ENCODE measurements around the gene AURKAIP1.

DNA sequence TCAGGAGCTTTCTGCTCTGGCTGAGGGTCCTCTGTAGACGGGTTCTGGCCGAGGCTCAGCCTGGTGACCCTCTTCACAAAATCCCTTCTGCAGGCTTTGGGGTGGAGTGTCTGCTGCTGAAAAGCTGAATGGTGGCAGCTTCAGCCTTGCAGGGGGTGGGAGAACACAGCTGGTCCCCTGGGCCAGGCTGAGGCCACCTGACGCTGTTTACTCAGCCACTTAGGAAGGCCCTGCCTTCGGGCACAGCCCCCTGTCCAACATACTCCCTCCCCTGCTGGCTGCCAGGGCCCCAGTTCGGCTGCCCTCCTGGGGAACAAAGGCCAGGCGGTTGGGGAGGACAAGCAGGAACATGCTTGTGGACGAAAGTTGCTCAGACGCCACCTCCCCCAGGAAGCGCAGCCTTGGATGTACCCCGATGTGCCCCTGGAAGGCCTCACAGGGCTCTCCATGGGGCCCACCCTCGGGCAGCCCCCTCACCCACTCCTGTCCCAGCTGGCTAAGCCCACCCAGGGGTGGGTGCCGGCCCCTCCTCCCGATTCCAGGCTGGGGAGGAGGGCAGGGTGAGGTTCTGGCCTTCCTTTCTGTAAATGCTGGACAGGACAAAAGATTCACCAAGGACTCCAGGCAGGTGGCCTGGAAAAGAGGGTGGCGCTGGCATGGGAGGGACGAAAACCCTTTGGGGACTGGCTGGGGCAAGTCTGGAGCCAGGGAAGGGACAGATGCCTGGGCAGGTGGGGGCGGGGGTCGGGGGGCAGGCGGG, 46.3 kb upstream of the AURKAIP1 start, which contains the start of gene ANKRD65:
- TF ChIP-seq, protein P1, sequence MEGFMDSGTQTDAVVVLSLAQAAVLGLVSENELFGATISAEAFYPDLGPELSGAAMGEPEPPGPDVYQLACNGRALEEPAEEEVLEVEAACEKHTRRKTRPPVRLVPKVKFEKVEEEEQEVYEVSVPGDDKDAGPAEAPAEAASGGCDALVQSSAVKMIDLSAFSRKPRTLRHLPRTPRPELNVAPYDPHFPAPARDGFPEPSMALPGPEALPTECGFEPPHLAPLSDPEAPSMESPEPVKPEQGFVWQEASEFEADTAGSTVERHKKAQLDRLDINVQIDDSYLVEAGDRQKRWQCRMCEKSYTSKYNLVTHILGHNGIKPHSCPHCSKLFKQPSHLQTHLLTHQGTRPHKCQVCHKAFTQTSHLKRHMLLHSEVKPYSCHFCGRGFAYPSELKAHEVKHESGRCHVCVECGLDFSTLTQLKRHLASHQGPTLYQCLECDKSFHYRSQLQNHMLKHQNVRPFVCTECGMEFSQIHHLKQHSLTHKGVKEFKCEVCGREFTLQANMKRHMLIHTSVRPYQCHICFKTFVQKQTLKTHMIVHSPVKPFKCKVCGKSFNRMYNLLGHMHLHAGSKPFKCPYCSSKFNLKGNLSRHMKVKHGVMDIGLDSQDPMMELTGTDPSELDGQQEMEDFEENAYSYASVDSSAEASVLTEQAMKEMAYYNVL (CRISPR knock-in tag; IDR thresholded peaks at IDR 0.05; ENCODE audit: borderline replicate concordance), result no peak
- TF ChIP-seq RXRB (CRISPR knock-in tag; IDR thresholded peaks at IDR 0.05; ENCODE audit: borderline replicate concordance), result peak; percentile 41; the same call in 1 of the 2 replicates
- TF ChIP-seq SCMH1 (CRISPR knock-in tag; IDR thresholded peaks at IDR 0.05; ENCODE audit: borderline replicate concordance), result no peak
- TF ChIP-seq, protein P2, sequence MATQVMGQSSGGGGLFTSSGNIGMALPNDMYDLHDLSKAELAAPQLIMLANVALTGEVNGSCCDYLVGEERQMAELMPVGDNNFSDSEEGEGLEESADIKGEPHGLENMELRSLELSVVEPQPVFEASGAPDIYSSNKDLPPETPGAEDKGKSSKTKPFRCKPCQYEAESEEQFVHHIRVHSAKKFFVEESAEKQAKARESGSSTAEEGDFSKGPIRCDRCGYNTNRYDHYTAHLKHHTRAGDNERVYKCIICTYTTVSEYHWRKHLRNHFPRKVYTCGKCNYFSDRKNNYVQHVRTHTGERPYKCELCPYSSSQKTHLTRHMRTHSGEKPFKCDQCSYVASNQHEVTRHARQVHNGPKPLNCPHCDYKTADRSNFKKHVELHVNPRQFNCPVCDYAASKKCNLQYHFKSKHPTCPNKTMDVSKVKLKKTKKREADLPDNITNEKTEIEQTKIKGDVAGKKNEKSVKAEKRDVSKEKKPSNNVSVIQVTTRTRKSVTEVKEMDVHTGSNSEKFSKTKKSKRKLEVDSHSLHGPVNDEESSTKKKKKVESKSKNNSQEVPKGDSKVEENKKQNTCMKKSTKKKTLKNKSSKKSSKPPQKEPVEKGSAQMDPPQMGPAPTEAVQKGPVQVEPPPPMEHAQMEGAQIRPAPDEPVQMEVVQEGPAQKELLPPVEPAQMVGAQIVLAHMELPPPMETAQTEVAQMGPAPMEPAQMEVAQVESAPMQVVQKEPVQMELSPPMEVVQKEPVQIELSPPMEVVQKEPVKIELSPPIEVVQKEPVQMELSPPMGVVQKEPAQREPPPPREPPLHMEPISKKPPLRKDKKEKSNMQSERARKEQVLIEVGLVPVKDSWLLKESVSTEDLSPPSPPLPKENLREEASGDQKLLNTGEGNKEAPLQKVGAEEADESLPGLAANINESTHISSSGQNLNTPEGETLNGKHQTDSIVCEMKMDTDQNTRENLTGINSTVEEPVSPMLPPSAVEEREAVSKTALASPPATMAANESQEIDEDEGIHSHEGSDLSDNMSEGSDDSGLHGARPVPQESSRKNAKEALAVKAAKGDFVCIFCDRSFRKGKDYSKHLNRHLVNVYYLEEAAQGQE (IDR thresholded peaks at IDR 0.05; ENCODE audit: borderline replicate concordance in 1 of 2, low read depth in 1 of 2, low read length in 2 of 2), result no peak
- TF ChIP-seq FOXK2 (IDR thresholded peaks at IDR 0.05), result no peak
- peak; percentile 56; the same call in 1 of the 2 replicates for TF ChIP-seq ELF1 (CRISPR knock-in tag; IDR thresholded peaks at IDR 0.05)
- TF ChIP-seq, protein P3, sequence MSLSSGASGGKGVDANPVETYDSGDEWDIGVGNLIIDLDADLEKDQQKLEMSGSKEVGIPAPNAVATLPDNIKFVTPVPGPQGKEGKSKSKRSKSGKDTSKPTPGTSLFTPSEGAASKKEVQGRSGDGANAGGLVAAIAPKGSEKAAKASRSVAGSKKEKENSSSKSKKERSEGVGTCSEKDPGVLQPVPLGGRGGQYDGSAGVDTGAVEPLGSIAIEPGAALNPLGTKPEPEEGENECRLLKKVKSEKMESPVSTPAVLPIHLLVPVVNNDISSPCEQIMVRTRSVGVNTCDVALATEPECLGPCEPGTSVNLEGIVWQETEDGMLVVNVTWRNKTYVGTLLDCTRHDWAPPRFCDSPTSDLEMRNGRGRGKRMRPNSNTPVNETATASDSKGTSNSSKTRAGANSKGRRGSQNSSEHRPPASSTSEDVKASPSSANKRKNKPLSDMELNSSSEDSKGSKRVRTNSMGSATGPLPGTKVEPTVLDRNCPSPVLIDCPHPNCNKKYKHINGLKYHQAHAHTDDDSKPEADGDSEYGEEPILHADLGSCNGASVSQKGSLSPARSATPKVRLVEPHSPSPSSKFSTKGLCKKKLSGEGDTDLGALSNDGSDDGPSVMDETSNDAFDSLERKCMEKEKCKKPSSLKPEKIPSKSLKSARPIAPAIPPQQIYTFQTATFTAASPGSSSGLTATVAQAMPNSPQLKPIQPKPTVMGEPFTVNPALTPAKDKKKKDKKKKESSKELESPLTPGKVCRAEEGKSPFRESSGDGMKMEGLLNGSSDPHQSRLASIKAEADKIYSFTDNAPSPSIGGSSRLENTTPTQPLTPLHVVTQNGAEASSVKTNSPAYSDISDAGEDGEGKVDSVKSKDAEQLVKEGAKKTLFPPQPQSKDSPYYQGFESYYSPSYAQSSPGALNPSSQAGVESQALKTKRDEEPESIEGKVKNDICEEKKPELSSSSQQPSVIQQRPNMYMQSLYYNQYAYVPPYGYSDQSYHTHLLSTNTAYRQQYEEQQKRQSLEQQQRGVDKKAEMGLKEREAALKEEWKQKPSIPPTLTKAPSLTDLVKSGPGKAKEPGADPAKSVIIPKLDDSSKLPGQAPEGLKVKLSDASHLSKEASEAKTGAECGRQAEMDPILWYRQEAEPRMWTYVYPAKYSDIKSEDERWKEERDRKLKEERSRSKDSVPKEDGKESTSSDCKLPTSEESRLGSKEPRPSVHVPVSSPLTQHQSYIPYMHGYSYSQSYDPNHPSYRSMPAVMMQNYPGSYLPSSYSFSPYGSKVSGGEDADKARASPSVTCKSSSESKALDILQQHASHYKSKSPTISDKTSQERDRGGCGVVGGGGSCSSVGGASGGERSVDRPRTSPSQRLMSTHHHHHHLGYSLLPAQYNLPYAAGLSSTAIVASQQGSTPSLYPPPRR (CRISPR knock-in tag; IDR thresholded peaks at IDR 0.05; ENCODE audit: borderline replicate concordance), result no peak; the same call in 1 of the 2 replicates
- TF ChIP-seq EP300 (IDR thresholded peaks at IDR 0.05; ENCODE audit: low read depth in 2 of 2, low read length in 2 of 2), result peak in 1 of 2 experiments; percentile 33; a peak in 1 of 4 replicates
- TF ChIP-seq EP300 (CRISPR knock-in tag; IDR thresholded peaks at IDR 0.05; ENCODE audit: borderline replicate concordance), result no peak
- TF ChIP-seq HCFC1 (IDR thresholded peaks at IDR 0.05; ENCODE audit: low read depth, low read length), result no peak
